K562 (cell line): ENCODE data around the gene CENPI. TPM values are rescaled to one million over a fixed set of nuclear protein-coding genes. Genes with fewer than 3 reads are reported as not detected.

ENCODE experiments used
- ATAC-seq: fragments of 200-7000 bp; cut with Tn5 transposase; 3 replicates; pipeline ENCODE4 v1.9.1; 2020; ENCODE audit warnings: moderate library complexity
- BruUV-seq: library from RNA; stranded (reverse); fragments of 400-500 nt; replicated peaks from 2 replicates; lab custom pipeline; 2021; lab: Mats Ljungman, UMichigan
- CTCF ChIA-PET: fragments of 300-600 bp; formaldehyde crosslinking; extraction: SDS; loops from one replicate; lab custom pipeline; 2021; ENCODE audit warnings: low intra/inter-chr PET ratio; lab: Yijun Ruan, JAX
- POLR2A ChIA-PET: fragments of 300-600, 350-650 bp; sonication (Branson Sonifier 250); formaldehyde crosslinking; extraction: SDS; loops from one replicate; lab custom pipeline; 2021; ENCODE audit warnings: antibody characterized with exemption, inconsistent platforms; lab: Yijun Ruan, JAX
- DNase-seq, 4 experiments: peaks; one replicate each; pipeline versions ENCODE4 v3.0.0 to v3.0.0-alpha.2; 2011 to 2018; ENCODE audit warnings: low spot score in 3 of 4, mixed read lengths in 3 of 4; ENCODE audit errors: extremely low read depth in 1 of 4
- FAIRE-seq: peaks from 2 replicates; lab custom pipeline; 2011; peaks lifted over from hg19 to GRCh38; lab: Jason Lieb, UNC
- H2AFZ ChIP-seq: 2 replicates; pipeline ENCODE4 v1.6.0; 2011; ENCODE audit warnings: low read depth, low read length, control low read depth, inconsistent platforms
- H3K27ac ChIP-seq: fragments of 200-600 bp; 3 replicates; pipeline ENCODE4 v1.8.0; 2011; ENCODE audit warnings: low read depth, mild to moderate bottlenecking, control low read depth, inconsistent platforms, low read length, moderate library complexity, mixed read lengths; ENCODE audit errors: extremely low read depth
- H3K27me3 ChIP-seq, 2 experiments: fragments of 300-600 bp in 1 of 2; 2 replicates in 1 of 2; 3 replicates in 1 of 2; pipeline versions ENCODE4 v1.6.0 to v1.8.0; 2011; ENCODE audit warnings: inconsistent platforms in 2 of 2, low read length in 2 of 2, mild to moderate bottlenecking in 1 of 2, mixed read lengths in 1 of 2, moderate library complexity in 1 of 2; ENCODE audit not compliant: control insufficient read depth in 2 of 2, insufficient read depth in 2 of 2
- H3K36me3 ChIP-seq: fragments of 300-600 bp; 3 replicates; pipeline ENCODE4 v1.8.0; 2011; ENCODE audit warnings: mild to moderate bottlenecking, low read length, inconsistent platforms; ENCODE audit not compliant: control insufficient read depth, insufficient read depth
- H3K4me1 ChIP-seq, 2 experiments: fragments of 200-600 bp in 1 of 2; replicated peaks in 1 of 2; 2 replicates in 1 of 2; 3 replicates in 1 of 2; pipeline versions ENCODE4 v1.5.1 to v1.8.0; 2011; ENCODE audit warnings: inconsistent platforms in 2 of 2, low read length in 2 of 2, mild to moderate bottlenecking in 1 of 2, mixed read lengths in 1 of 2, moderate library complexity in 1 of 2; ENCODE audit not compliant: control insufficient read depth in 2 of 2, insufficient read depth in 2 of 2
- H3K4me2 ChIP-seq: 2 replicates; pipeline ENCODE4 v1.6.1; 2011; ENCODE audit warnings: low read length, control low read depth, inconsistent platforms, mixed read lengths; ENCODE audit not compliant: insufficient read depth
- H3K4me3 ChIP-seq: fragments of 200-600 bp; sonication (generic), shearing (Covaris generic); 2 replicates; pipeline ENCODE4 v1.5.1; 2016; ENCODE audit warnings: control low read depth, inconsistent platforms
- H3K79me2 ChIP-seq: fragments of 200-600 bp; 3 replicates; pipeline ENCODE4 v1.8.0; 2011; ENCODE audit warnings: low read length, inconsistent platforms; ENCODE audit not compliant: control insufficient read depth, insufficient read depth
- H3K9ac ChIP-seq, 2 experiments: 2 replicates each; pipeline versions ENCODE4 v1.6.0 to v1.6.1; 2011; ENCODE audit warnings: low read depth in 2 of 2, low read length in 2 of 2, control low read depth in 1 of 2, inconsistent platforms in 1 of 2, mild to moderate bottlenecking in 1 of 2, mixed read lengths in 1 of 2; ENCODE audit not compliant: insufficient read depth in 1 of 2
- H3K9me1 ChIP-seq: one replicate; pipeline ENCODE4 v1.6.0; 2011; ENCODE audit warnings: inconsistent platforms, mild to moderate bottlenecking, low read length, moderate library complexity; ENCODE audit not compliant: control insufficient read depth, insufficient read depth
- H3K9me3 ChIP-seq: replicated peaks from 2 replicates; pipeline ENCODE4 v1.5.1; 2011; ENCODE audit warnings: low read depth, low read length, inconsistent platforms; ENCODE audit not compliant: control insufficient read depth, insufficient read depth
- H4K20me1 ChIP-seq: replicated peaks from 2 replicates; pipeline ENCODE4 v1.6.1; 2011; ENCODE audit warnings: low read length, inconsistent platforms, mixed read lengths; ENCODE audit not compliant: control insufficient read depth, insufficient read depth
- ARID1B ChIP-seq: fragments of 450-650 bp; IDR thresholded peaks from 2 replicates; pipeline ENCODE4 v1.6.1; 2016; ENCODE audit warnings: antibody characterized with exemption, mild to moderate bottlenecking, inconsistent platforms
- CBFA2T3 ChIP-seq: fragments of 450-650 bp; IDR thresholded peaks from 2 replicates; pipeline ENCODE4 v1.6.1; 2017
- CBX2 ChIP-seq: fragments of 200-600 bp; sonication (generic); IDR thresholded peaks from one replicate; pipeline ENCODE4 v1.6.1; 2012; ENCODE audit warnings: mild to moderate bottlenecking, low read length, inconsistent platforms; ENCODE audit not compliant: insufficient read depth, poor library complexity, severe bottlenecking
- CTBP1 ChIP-seq: fragments of 450-650 bp; IDR thresholded peaks from 2 replicates; pipeline ENCODE4 v1.6.1; 2016; ENCODE audit warnings: borderline replicate concordance
- EGR1 ChIP-seq: fragments of 450-650 bp; conservative IDR thresholded peaks from 2 replicates; pipeline ENCODE4 v1.6.1; 2017; ENCODE audit warnings: mild to moderate bottlenecking
- EHMT2 ChIP-seq: fragments of 450-650 bp; IDR thresholded peaks from 2 replicates; pipeline ENCODE4 v1.6.1; 2018; ENCODE audit warnings: antibody characterized with exemption
- FOSL1 ChIP-seq: fragments of 200-800 bp; sonication (Bioruptor generic); conservative IDR thresholded peaks from 2 replicates; pipeline ENCODE4 v1.6.1; 2016; ENCODE audit warnings: missing genetic modification characterization, missing compliant biosample characterization
- HDAC2 ChIP-seq: fragments of 450-650 bp; IDR thresholded peaks from 2 replicates; pipeline ENCODE4 v1.6.1; 2016; ENCODE audit warnings: mild to moderate bottlenecking
- HMGN3 ChIP-seq: IDR thresholded peaks from 2 replicates; pipeline ENCODE4 v1.6.1; 2011; ENCODE audit warnings: borderline replicate concordance, low read depth, mild to moderate bottlenecking, mixed read lengths, low read length; ENCODE audit not compliant: insufficient read length; ENCODE audit errors: extremely low read depth
- NCOR1 ChIP-seq: fragments of 450-650 bp; IDR thresholded peaks from 2 replicates; pipeline ENCODE4 v1.6.1; 2016; ENCODE audit warnings: mild to moderate bottlenecking, moderate library complexity
- RBBP5 ChIP-seq: fragments of 200-600 bp; sonication (generic); IDR thresholded peaks from 2 replicates; pipeline ENCODE4 v1.6.1; 2012; ENCODE audit warnings: borderline replicate concordance, mild to moderate bottlenecking, low read length, control low read depth, inconsistent platforms; ENCODE audit not compliant: insufficient read depth, poor library complexity, severe bottlenecking
- SMARCE1 ChIP-seq: fragments of 450-650 bp; IDR thresholded peaks from 2 replicates; pipeline ENCODE4 v1.7.1; 2016; ENCODE audit warnings: mild to moderate bottlenecking
- SOX6 ChIP-seq: fragments of 450-650 bp; IDR thresholded peaks from 2 replicates; pipeline ENCODE4 v1.6.1; 2014; ENCODE audit warnings: mild to moderate bottlenecking
- SPI1 ChIP-seq: IDR thresholded peaks from 2 replicates; pipeline ENCODE4 v1.6.1; 2011; ENCODE audit warnings: low read depth, low read length, control low read depth, borderline replicate concordance
- TCF3 ChIP-seq: sonication (generic); formaldehyde crosslinking; IDR thresholded peaks from 2 replicates; pipeline ENCODE4 v1.4.0; 2020; ENCODE audit warnings: mild to moderate bottlenecking, missing genetic modification reagents
- TEAD4 ChIP-seq, 2 experiments: sonication (generic) in 1 of 2; formaldehyde crosslinking in 1 of 2; IDR thresholded peaks; 2 replicates each; pipeline versions ENCODE4 v1.6.1 to v1.8.0; 2012 to 2022; ENCODE audit warnings: borderline replicate concordance in 1 of 2, inconsistent platforms in 1 of 2, low read length in 1 of 2, mild to moderate bottlenecking in 1 of 2, missing genetic modification reagents in 1 of 2
- TRIM24 ChIP-seq, 2 experiments: fragments of 450-650 bp; IDR thresholded peaks; 2 replicates each; pipeline ENCODE4 v1.6.1; 2016
- ZNF253 ChIP-seq: fragments of 250-450 bp; sonication (Bioruptor Pico); conservative IDR thresholded peaks from 2 replicates; pipeline ENCODE4 v1.6.1; 2021; ENCODE audit warnings: mild to moderate bottlenecking
- WGBS: fragments of 100-300 bp; shearing (Covaris generic); methylation state at CpG from one replicate; pipeline ENCODE4 v1.1.6; 2016; ENCODE audit warnings: low coverage, mixed read lengths; ENCODE audit not compliant: insufficient coverage; ENCODE audit errors: missing lambda C conversion rate; 5-methylcytosine and 5-hydroxymethylcytosine counted together
- in situ Hi-C: fragments of 300-500 bp; cut with MboI; formaldehyde crosslinking; loops from 4 replicates; pipeline ENCODE4 v1.15.0; 2018; ENCODE audit warnings: inconsistent platforms, mixed read lengths
- intact Hi-C: fragments of 100-400 bp; cut with micrococcal nuclease; formaldehyde crosslinking; loops from 2 replicates; pipeline ENCODE4 v1.14.2; 2022
- polyA plus RNA-seq, 8 experiments: library from polyadenylated mRNA; depleted of rRNA in 4 of 8; stranded (reverse) in 5 of 8; unstranded in 3 of 8; fragments of >200 nt; fragmentation: Nextera tagmentation in 2 of 8; fragmentation: Illumina TruSeq in 1 of 8; extraction: Ambion mirVana in 2 of 8; extraction: Trizol in 1 of 8; gene quantifications; 2 replicates each; pipeline versions ENCODE4 v1.2.1 to v1.2.3, GENCODE V29; 2011 to 2014; ENCODE audit warnings: inconsistent platforms in 1 of 8, missing spikeins in 1 of 8
- total RNA-seq, 7 experiments: library from RNA; depleted of rRNA in 6 of 7; stranded (reverse); fragments of >200 nt in 6 of 7; fragmentation: Illumina TruSeq in 2 of 7; extraction: Trizol in 2 of 7; gene quantifications; 2 replicates each; pipeline versions ENCODE4 v1.2.1 to v1.2.3, GENCODE V29; 2011 to 2021; ENCODE audit warnings: low replicate concordance in 1 of 7
- TF ChIP-seq, protein P1 (sequence below): fragments of 450-650 bp; IDR thresholded peaks from 2 replicates; pipeline ENCODE4 v1.6.1; 2016
- TF ChIP-seq, protein P2 (sequence below), 2 experiments: fragments of 450-650 bp in 1 of 2; sonication (generic) in 1 of 2; formaldehyde crosslinking in 1 of 2; IDR thresholded peaks in 1 of 2; conservative IDR thresholded peaks in 1 of 2; 2 replicates each; pipeline versions ENCODE4 v1.6.1 to v1.8.1; 2016 to 2023; ENCODE audit warnings: mild to moderate bottlenecking in 2 of 2, moderate library complexity in 2 of 2, inconsistent platforms in 1 of 2, missing genetic modification reagents in 1 of 2
- TF ChIP-seq, protein P3 (sequence below): fragments of 450-650 bp; formaldehyde crosslinking; IDR thresholded peaks from 2 replicates; pipeline ENCODE4 v1.4.0; 2022; ENCODE audit warnings: missing genetic modification characterization

CENPI gene
- total and polyA plus RNA-seq, 9 of the 15 experiments (the other 6 are each of a cell fraction or from before 2014, with no cell fraction given): 6.6 to 23.5 (median 14.9) TPM

DNA sequence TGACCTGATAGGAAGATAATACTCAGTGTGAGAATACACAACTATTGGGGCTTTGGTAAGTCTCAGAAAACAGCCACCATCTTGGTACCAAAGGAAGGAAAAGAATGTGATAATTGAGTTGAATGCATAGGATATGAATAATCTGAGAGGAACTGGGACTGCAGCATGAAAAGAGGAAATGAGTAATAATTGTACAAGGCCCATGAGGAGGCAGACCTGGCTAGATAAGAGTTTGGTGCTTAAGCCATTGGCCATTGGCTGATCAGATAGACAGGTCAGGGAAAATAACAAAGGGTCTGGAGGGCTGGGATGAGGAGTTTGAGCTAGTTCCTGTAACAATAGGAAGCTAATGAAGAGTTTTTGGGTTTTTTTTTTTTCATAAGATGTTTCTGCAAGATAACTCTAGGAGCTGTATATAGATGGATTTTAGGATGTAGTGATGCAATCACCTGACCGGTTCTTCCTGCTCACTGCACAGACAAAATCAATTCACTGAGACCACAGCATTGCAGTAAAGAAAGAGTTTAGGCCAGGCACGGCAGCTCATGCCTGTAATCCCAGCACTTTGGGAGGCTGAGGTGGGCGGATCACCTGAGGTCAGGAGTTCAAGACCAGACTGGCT lies 40.8 kb upstream of the CENPI start:
- Histone ChIP-seq H3K4me3 (no peak overlapping the region), H2AFZ (no peak overlapping the region), H3K9me3 (no peaks in the 10 kb centered on the region), H3K27me3 (no peaks in the 10 kb centered on the region), H3K9ac (no peak overlapping the region), H3K4me2 (no peak overlapping the region), H3K27ac (no peak overlapping the region), H3K79me2 (no peaks in the 10 kb centered on the region), H3K4me1 (peaks cover 0 to 4% of the 10 kb centered on the region in 2 experiments; a peak in 2 of 5 replicates), H3K9me1 (no peaks in the 10 kb centered on the region), H3K36me3 (no peaks in the 10 kb centered on the region), H4K20me1 (no peaks in the 10 kb centered on the region)
- ChIA-PET CTCF (no interaction called here), POLR2A (no interaction called here)
- WGBS: 20% methylated on average over 3 of the region's 3 CpGs
- DNase-seq (peak in 3 of 4 experiments; percentile 10 to 60 (median 50)), ATAC-seq (peak; percentile 78), FAIRE-seq (peak; percentile 65)
- no TSS peak for BruUV-seq
- in situ Hi-C loops: no loop called here
- intact Hi-C loops: no loop called here
- TF ChIP-seq SPI1: peak; percentile 91
- TF ChIP-seq SMARCE1: peak; percentile 68
- TF ChIP-seq TEAD4 (IDR thresholded peaks at IDR 0.05; ENCODE audit: low read length): peak; percentile 40; the same call in 1 of the 2 replicates
- no peak for TF ChIP-seq TEAD4 (CRISPR knock-in tag; IDR thresholded peaks at IDR 0.05; ENCODE audit: borderline replicate concordance)
- peak; percentile 78 for TF ChIP-seq FOSL1
- peak; percentile 70; the same call in 1 of the 2 replicates for TF ChIP-seq EHMT2
- peak; percentile 87 for TF ChIP-seq SOX6
- peak; percentile 6 to 48; a peak in 1 of 4 replicates for TF ChIP-seq TRIM24 (IDR thresholded peaks at IDR 0.05)
- no peak for TF ChIP-seq CBX2
- TF ChIP-seq EGR1: 0 out of 2 replicates have a peak, but pooled peaks have one; percentile 14
- TF ChIP-seq, protein P1, sequence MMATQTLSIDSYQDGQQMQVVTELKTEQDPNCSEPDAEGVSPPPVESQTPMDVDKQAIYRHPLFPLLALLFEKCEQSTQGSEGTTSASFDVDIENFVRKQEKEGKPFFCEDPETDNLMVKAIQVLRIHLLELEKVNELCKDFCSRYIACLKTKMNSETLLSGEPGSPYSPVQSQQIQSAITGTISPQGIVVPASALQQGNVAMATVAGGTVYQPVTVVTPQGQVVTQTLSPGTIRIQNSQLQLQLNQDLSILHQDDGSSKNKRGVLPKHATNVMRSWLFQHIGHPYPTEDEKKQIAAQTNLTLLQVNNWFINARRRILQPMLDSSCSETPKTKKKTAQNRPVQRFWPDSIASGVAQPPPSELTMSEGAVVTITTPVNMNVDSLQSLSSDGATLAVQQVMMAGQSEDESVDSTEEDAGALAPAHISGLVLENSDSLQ: peak; percentile 30; the same call in 1 of the 2 replicates
- TF ChIP-seq HMGN3: no peak
- peak; percentile 75 for TF ChIP-seq CBFA2T3
- TF ChIP-seq RBBP5: no peak
- TF ChIP-seq, protein P2, sequence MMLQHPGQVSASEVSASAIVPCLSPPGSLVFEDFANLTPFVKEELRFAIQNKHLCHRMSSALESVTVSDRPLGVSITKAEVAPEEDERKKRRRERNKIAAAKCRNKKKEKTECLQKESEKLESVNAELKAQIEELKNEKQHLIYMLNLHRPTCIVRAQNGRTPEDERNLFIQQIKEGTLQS (IDR thresholded peaks at IDR 0.05): peak; percentile 71
- TF ChIP-seq, protein P2 (CRISPR knock-in tag; conservative IDR thresholded peaks at IDR 0.05): no peak
- TF ChIP-seq, protein P3, sequence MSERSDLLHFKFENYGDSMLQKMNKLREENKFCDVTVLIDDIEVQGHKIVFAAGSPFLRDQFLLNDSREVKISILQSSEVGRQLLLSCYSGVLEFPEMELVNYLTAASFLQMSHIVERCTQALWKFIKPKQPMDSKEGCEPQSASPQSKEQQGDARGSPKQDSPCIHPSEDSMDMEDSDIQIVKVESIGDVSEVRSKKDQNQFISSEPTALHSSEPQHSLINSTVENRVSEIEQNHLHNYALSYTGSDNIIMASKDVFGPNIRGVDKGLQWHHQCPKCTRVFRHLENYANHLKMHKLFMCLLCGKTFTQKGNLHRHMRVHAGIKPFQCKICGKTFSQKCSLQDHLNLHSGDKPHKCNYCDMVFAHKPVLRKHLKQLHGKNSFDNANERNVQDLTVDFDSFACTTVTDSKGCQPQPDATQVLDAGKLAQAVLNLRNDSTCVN (CRISPR knock-in tag): no peak
- TF ChIP-seq ZNF253 (CRISPR knock-in tag): no peak
- 0 out of 2 replicates have a peak, but pooled peaks have one; percentile 35 for TF ChIP-seq NCOR1
- no peak for TF ChIP-seq HDAC2
- peak; percentile 20; the same call in 1 of the 2 replicates for TF ChIP-seq CTBP1
- TF ChIP-seq ARID1B: peak; percentile 72
- peak; percentile 58 for TF ChIP-seq TCF3 (CRISPR knock-in tag)
